NT2/D1 (cell line): Measurements from ENCODE around the gene TSPAN1.

ENCODE experiments used
- DNase-seq: peaks from one replicate; pipeline ENCODE4 v3.0.0-alpha.2; 2011; ENCODE audit warnings: low read depth, low spot score
- H3K27me3 ChIP-seq: 2 replicates; pipeline ENCODE4 v1.6.0; 2011; ENCODE audit warnings: mild to moderate bottlenecking; ENCODE audit not compliant: insufficient read length, insufficient read depth
- H3K36me3 ChIP-seq: 2 replicates; pipeline ENCODE4 v1.6.1; 2011; ENCODE audit warnings: mild to moderate bottlenecking, low read length, mixed read lengths; ENCODE audit not compliant: insufficient read depth, insufficient read length
- H3K4me1 ChIP-seq: 2 replicates; pipeline ENCODE4 v1.5.1; 2011; ENCODE audit not compliant: insufficient read depth, insufficient read length
- H3K4me3 ChIP-seq: 2 replicates; pipeline ENCODE4 v1.5.1; 2011; ENCODE audit warnings: low read depth; ENCODE audit not compliant: insufficient read length
- H3K9ac ChIP-seq: 2 replicates; pipeline ENCODE4 v1.6.0; 2011; ENCODE audit warnings: low read depth; ENCODE audit not compliant: insufficient read length
- H3K9me3 ChIP-seq: 2 replicates; pipeline ENCODE4 v1.5.1; 2011; ENCODE audit warnings: mild to moderate bottlenecking, low read length; ENCODE audit not compliant: insufficient read depth
- SUZ12 ChIP-seq: IDR thresholded peaks from 2 replicates; pipeline ENCODE4 v1.6.1; 2011; ENCODE audit not compliant: insufficient read length, insufficient read depth; ENCODE audit errors: extremely low read depth
- YY1 ChIP-seq: IDR thresholded peaks from 2 replicates; pipeline ENCODE4 v1.6.1; 2011; ENCODE audit not compliant: insufficient read length, insufficient read depth
- ZNF274 ChIP-seq: IDR thresholded peaks from 2 replicates; pipeline ENCODE4 v1.6.1; 2011; ENCODE audit warnings: mild to moderate bottlenecking, low read depth, low read length

The TSPAN1 gene

GRCh38 chr1:46150085-46150484 lies 24.8 kb upstream of the TSPAN1 start:
- Histone ChIP-seq H3K9me3 (no peaks in the 10 kb centered on the region), H3K4me1 (no peaks in the 10 kb centered on the region), H3K36me3 (no peaks in the 10 kb centered on the region), H3K9ac (no peak overlapping the region), H3K27me3 (no peaks in the 10 kb centered on the region), H3K4me3 (no peak overlapping the region)
- DNase-seq = no peak
- no peak for TF ChIP-seq YY1
- no peak for TF ChIP-seq SUZ12
- TF ChIP-seq ZNF274 = no peak

- Histone ChIP-seq H3K36me3 (no peaks in the 10 kb centered on the region), H3K9ac (no peak overlapping the region), H3K9me3 (no peaks in the 10 kb centered on the region), H3K27me3 (no peaks in the 10 kb centered on the region), H3K4me3 (no peak overlapping the region), H3K4me1 (no peaks in the 10 kb centered on the region)
- no peak for DNase-seq
- TF ChIP-seq ZNF274 (no peak), YY1 (no peak), SUZ12 (no peak)
Measured at GRCh38 chr1:46152016-46152415, 22.9 kb upstream of the TSPAN1 start.

GRCh38 chr1:46153228-46153627 lies 21.7 kb upstream of the TSPAN1 start:
- Histone ChIP-seq H3K36me3 (no peaks in the 10 kb centered on the region), H3K9ac (no peak overlapping the region), H3K4me1 (no peaks in the 10 kb centered on the region), H3K27me3 (peaks cover 2% of the 10 kb centered on the region), H3K4me3 (no peak overlapping the region), H3K9me3 (no peaks in the 10 kb centered on the region)
- no peak for DNase-seq
- no peak for TF ChIP-seq YY1
- no peak for TF ChIP-seq SUZ12
- no peak for TF ChIP-seq ZNF274

- no peak for DNase-seq
- no peak overlapping the region for H3K4me3 ChIP-seq
- H3K27me3 ChIP-seq = peaks cover 5% of the 10 kb centered on the region
- no peak overlapping the region for H3K9ac ChIP-seq
- H3K36me3 ChIP-seq = no peaks in the 10 kb centered on the region
- no peak for TF ChIP-seq ZNF274
- no peak for TF ChIP-seq SUZ12
- TF ChIP-seq YY1 = no peak
- no peaks in the 10 kb centered on the region for H3K9me3 ChIP-seq
- H3K4me1 ChIP-seq = no peaks in the 10 kb centered on the region
Measured at GRCh38 chr1:46153732-46154131, 21.2 kb upstream of the TSPAN1 start.

- Histone ChIP-seq H3K36me3 (no peaks in the 10 kb centered on the region), H3K4me1 (no peaks in the 10 kb centered on the region), H3K27me3 (peaks cover 5% of the 10 kb centered on the region), H3K9ac (no peak overlapping the region), H3K4me3 (no peak overlapping the region), H3K9me3 (no peaks in the 10 kb centered on the region)
- TF ChIP-seq ZNF274 (no peak), YY1 (no peak), SUZ12 (no peak)
- DNase-seq = no peak
Measured at GRCh38 chr1:46157916-46158311, 17.0 kb upstream of the TSPAN1 start.

- Histone ChIP-seq H3K9me3 (no peaks in the 10 kb centered on the region), H3K36me3 (no peaks in the 10 kb centered on the region), H3K27me3 (peaks cover 6% of the 10 kb centered on the region), H3K4me3 (no peak overlapping the region), H3K4me1 (no peaks in the 10 kb centered on the region), H3K9ac (no peak overlapping the region)
- no peak for DNase-seq
- TF ChIP-seq ZNF274 (no peak), YY1 (no peak), SUZ12 (no peak)
Measured at GRCh38 chr1:46158312-46159281, 16.3 kb upstream of the TSPAN1 start.

- Histone ChIP-seq H3K9ac (no peak overlapping the region), H3K9me3 (no peaks in the 10 kb centered on the region), H3K4me1 (no peaks in the 10 kb centered on the region), H3K27me3 (peaks cover 10% of the 10 kb centered on the region), H3K4me3 (no peak overlapping the region), H3K36me3 (no peaks in the 10 kb centered on the region)
- no peak for TF ChIP-seq SUZ12
- no peak for TF ChIP-seq YY1
- TF ChIP-seq ZNF274 = no peak
- no peak for DNase-seq
Measured at GRCh38 chr1:46159516-46159915, 15.4 kb upstream of the TSPAN1 start.

GRCh38 chr1:46160212-46160611 lies 14.7 kb upstream of the TSPAN1 start:
- Histone ChIP-seq H3K4me3 (no peak overlapping the region), H3K9ac (no peak overlapping the region), H3K36me3 (no peaks in the 10 kb centered on the region), H3K9me3 (no peaks in the 10 kb centered on the region), H3K27me3 (peaks cover 10% of the 10 kb centered on the region), H3K4me1 (no peaks in the 10 kb centered on the region)
- DNase-seq = no peak
- TF ChIP-seq SUZ12 = no peak
- TF ChIP-seq YY1 = no peak
- TF ChIP-seq ZNF274 = no peak
